SIG-M5 (cell line): ENCODE results near the gene ZNF644.
"Not testable (repeated sequence)": the region's sequence is repeated elsewhere in the genome, so short reads cannot be mapped to it uniquely, and the experiment has no call there.

ENCODE experiments used
- DNase-seq: peaks from one replicate; lab custom pipeline; 2025; lab: John Stamatoyannopoulos, UW

ZNF644 gene

GRCh38 chr1:90986953-90987352, 34.9 kb downstream of the ZNF644 start:
- DNase-seq: no peak

GRCh38 chr1:90977522-90977921, 44.3 kb downstream of the ZNF644 start:
- DNase-seq: no peak

GRCh38 chr1:90973897-90974798, 47.7 kb downstream of the ZNF644 start:
- no peak for DNase-seq

- no peak for DNase-seq
Observed at GRCh38 chr1:90970208-90970607, 51.6 kb downstream of the ZNF644 start.

GRCh38 chr1:90969241-90969640, 52.6 kb downstream of the ZNF644 start:
- DNase-seq: no peak

- no peak for DNase-seq
Observed at GRCh38 chr1:90964444-90965035, 57.3 kb downstream of the ZNF644 start.

GRCh38 chr1:90963651-90964050, 58.2 kb downstream of the ZNF644 start:
- DNase-seq: no peak

GRCh38 chr1:90963236-90963635, 58.6 kb downstream of the ZNF644 start:
- no peak for DNase-seq

- DNase-seq: no peak
Observed at GRCh38 chr1:90959352-90960206, 62.3 kb downstream of the ZNF644 start.

GRCh38 chr1:90957497-90957896, 64.3 kb downstream of the ZNF644 start:
- no peak for DNase-seq

- DNase-seq: no peak
Observed at GRCh38 chr1:90955769-90956168, 66.1 kb downstream of the ZNF644 start.

- DNase-seq: no peak
Observed at GRCh38 chr1:90952906-90953305, 68.9 kb downstream of the ZNF644 start.

- DNase-seq: no peak
Observed at GRCh38 chr1:90951009-90951408, 70.8 kb downstream of the ZNF644 start.

- no peak for DNase-seq
Observed at GRCh38 chr1:90948301-90948700, 73.5 kb downstream of the ZNF644 start.

GRCh38 chr1:90946630-90947029, 75.2 kb downstream of the ZNF644 start:
- no peak for DNase-seq

GRCh38 chr1:90945287-90945686, 76.5 kb downstream of the ZNF644 start:
- no peak for DNase-seq

GRCh38 chr1:90943966-90944365, 77.9 kb downstream of the ZNF644 start:
- no peak for DNase-seq

GRCh38 chr1:90940746-90941145, 81.1 kb downstream of the ZNF644 start:
- no peak for DNase-seq

- no peak for DNase-seq
Observed at GRCh38 chr1:90936731-90937130, 85.1 kb downstream of the ZNF644 start.

- DNase-seq: no peak
Observed at GRCh38 chr1:90936061-90936460, 85.8 kb downstream of the ZNF644 start.

GRCh38 chr1:90928231-90928630, 93.6 kb downstream of the ZNF644 start:
- not testable (repeated sequence) for DNase-seq

- DNase-seq: not testable (repeated sequence)
Observed at GRCh38 chr1:90927674-90928073, 94.2 kb downstream of the ZNF644 start.

- DNase-seq: no peak
Observed at GRCh38 chr1:90926971-90927370, 94.9 kb downstream of the ZNF644 start.
